Hepatocyte (in vitro differentiated cells): ENCODE results near the gene PTGIS. TPM values are rescaled to one million over a fixed set of nuclear protein-coding genes. Genes with fewer than 3 reads are reported as not detected.

Experiments used
- DNase-seq: peaks from one replicate; pipeline ENCODE4 v3.0.0-alpha.2; 2016; ENCODE audit warnings: low spot score
- H2AFZ ChIP-seq: fragments of 200-600 bp; sonication (generic); 2 replicates; pipeline ENCODE4 v1.6.0; 2016; ENCODE audit warnings: antibody characterized with exemption, mild to moderate bottlenecking
- H3K27ac ChIP-seq: fragments of 200-600 bp; sonication (generic); 2 replicates; pipeline ENCODE4 v1.5.1; 2016; ENCODE audit warnings: mild to moderate bottlenecking
- H3K27me3 ChIP-seq: fragments of 200-600 bp; sonication (generic); 2 replicates; pipeline ENCODE4 v1.6.1; 2016
- H3K36me3 ChIP-seq: fragments of 200-600 bp; sonication (generic); replicated peaks from 2 replicates; pipeline ENCODE4 v1.5.1; 2016; ENCODE audit warnings: low read depth; ENCODE audit not compliant: insufficient read depth
- H3K4me1 ChIP-seq: fragments of 200-600 bp; sonication (generic); 2 replicates; pipeline ENCODE4 v1.5.1; 2016; ENCODE audit warnings: mild to moderate bottlenecking, moderate library complexity; ENCODE audit not compliant: insufficient read depth
- H3K4me2 ChIP-seq: fragments of 200-600 bp; sonication (generic); 2 replicates; pipeline ENCODE4 v1.6.0; 2016
- H3K4me3 ChIP-seq: fragments of 200-600 bp; sonication (generic); 2 replicates; pipeline ENCODE4 v1.5.1; 2016; ENCODE audit warnings: mild to moderate bottlenecking
- H3K79me2 ChIP-seq: fragments of 200-600 bp; sonication (generic); 2 replicates; pipeline ENCODE4 v1.6.0; 2017; ENCODE audit warnings: mild to moderate bottlenecking
- H3K9me2 ChIP-seq: fragments of 200-600 bp; sonication (generic); replicated peaks from 2 replicates; pipeline ENCODE4 v1.6.0; 2017; ENCODE audit warnings: mild to moderate bottlenecking; ENCODE audit not compliant: insufficient read depth
- H3K9me3 ChIP-seq: fragments of 200-600 bp; sonication (generic); 2 replicates; pipeline ENCODE4 v1.5.1; 2016; ENCODE audit warnings: low read depth, mild to moderate bottlenecking
- H4K20me1 ChIP-seq: fragments of 200-600 bp; sonication (generic); 2 replicates; pipeline ENCODE4 v1.6.0; 2016; ENCODE audit warnings: mild to moderate bottlenecking; ENCODE audit not compliant: insufficient read depth, poor library complexity, severe bottlenecking
- CTCF ChIP-seq: fragments of 200-600 bp; sonication (generic); IDR thresholded peaks from 2 replicates; pipeline ENCODE4 v1.5.1; 2016; ENCODE audit warnings: antibody characterized with exemption, mild to moderate bottlenecking; ENCODE audit not compliant: poor library complexity
- EZH2 ChIP-seq: fragments of 200-600 bp; sonication (generic); IDR thresholded peaks from 2 replicates; pipeline ENCODE4 v1.6.1; 2016; ENCODE audit warnings: antibody characterized with exemption, mild to moderate bottlenecking, borderline replicate concordance
- EZH2phosphoT487 ChIP-seq: fragments of 200-600 bp; sonication (generic); IDR thresholded peaks from one replicate; pipeline ENCODE4 v1.6.1; 2018; ENCODE audit warnings: antibody characterized with exemption, mild to moderate bottlenecking, low read depth, moderate library complexity; ENCODE audit not compliant: unreplicated experiment, severe bottlenecking
- WGBS: methylation state at CpG from one replicate; pipeline ENCODE4 v1.1.6; 2016; ENCODE audit warnings: low lambda C conversion rate; ENCODE audit errors: missing lambda C conversion rate; 5-methylcytosine and 5-hydroxymethylcytosine counted together
- polyA plus RNA-seq: library from polyadenylated mRNA; unstranded; fragments of >200 nt; fragmentation: Nextera tagmentation; extraction: Ambion mirVana; gene quantifications from 2 replicates; pipeline ENCODE4 v1.2.1, GENCODE V29; 2016
- total RNA-seq: library from RNA; depleted of rRNA; stranded (reverse); fragments of >200 nt; gene quantifications from 2 replicates; pipeline ENCODE4 v1.2.3, GENCODE V29; 2014

PTGIS gene
- total and polyA plus RNA-seq, 2 experiments from 2014 or later: 25.4 to 26.1 TPM

GRCh38 chr20:49560646-49561045 is 7.3 kb downstream of the PTGIS start:
- no peaks in the 10 kb centered on the region for H4K20me1 ChIP-seq
- peaks cover 3% of the 10 kb centered on the region for H3K4me1 ChIP-seq
- no peak overlapping the region for H3K27ac ChIP-seq
- no peak overlapping the region for H2AFZ ChIP-seq
- WGBS: 96% methylated on average over 11 of the region's 11 CpGs
- no peaks in the 10 kb centered on the region for H3K36me3 ChIP-seq
- H3K27me3 ChIP-seq: no peaks in the 10 kb centered on the region
- H3K4me2 ChIP-seq: no peak overlapping the region
- no peak overlapping the region for H3K4me3 ChIP-seq
- TF ChIP-seq EZH2phosphoT487 (no peak), EZH2 (no peak)
- peaks cover 11% of the 10 kb centered on the region for H3K79me2 ChIP-seq
- DNase-seq: no peak
- H3K9me3 ChIP-seq: no peaks in the 10 kb centered on the region
- H3K9me2 ChIP-seq: no peaks in the 10 kb centered on the region

- Histone ChIP-seq H2AFZ (no peak overlapping the region), H3K4me1 (peaks cover 3% of the 10 kb centered on the region), H3K36me3 (no peaks in the 10 kb centered on the region), H3K9me3 (no peaks in the 10 kb centered on the region), H3K27me3 (no peaks in the 10 kb centered on the region), H3K79me2 (peaks cover 11% of the 10 kb centered on the region), H3K4me3 (no peak overlapping the region), H4K20me1 (no peaks in the 10 kb centered on the region), H3K9me2 (no peaks in the 10 kb centered on the region), H3K27ac (no peak overlapping the region), H3K4me2 (no peak overlapping the region)
- 94% methylated on average over 7 of the region's 7 CpGs for WGBS
- TF ChIP-seq EZH2phosphoT487 (no peak), CTCF (no peak), EZH2 (no peak)
- no peak for DNase-seq
Observed at GRCh38 chr20:49560186-49560585, 7.8 kb downstream of the PTGIS start.

GRCh38 chr20:49559411-49560081 is 8.4 kb downstream of the PTGIS start:
- Histone ChIP-seq H2AFZ (no peak overlapping the region), H3K4me1 (peaks cover 3% of the 10 kb centered on the region), H3K9me3 (no peaks in the 10 kb centered on the region), H3K36me3 (no peaks in the 10 kb centered on the region), H3K79me2 (peaks cover 11% of the 10 kb centered on the region), H3K4me2 (no peak overlapping the region), H3K4me3 (no peak overlapping the region), H4K20me1 (no peaks in the 10 kb centered on the region), H3K27ac (peak overlapping the region; percentile 35), H3K27me3 (no peaks in the 10 kb centered on the region), H3K9me2 (no peaks in the 10 kb centered on the region)
- DNase-seq: no peak
- 94% methylated on average over 19 of the region's 19 CpGs for WGBS
- TF ChIP-seq EZH2phosphoT487: no peak
- no peak for TF ChIP-seq EZH2
- TF ChIP-seq CTCF: no peak

- Histone ChIP-seq H3K4me3 (no peak overlapping the region), H4K20me1 (no peaks in the 10 kb centered on the region), H3K4me2 (no peak overlapping the region), H3K9me2 (no peaks in the 10 kb centered on the region), H3K4me1 (peaks cover 3% of the 10 kb centered on the region), H3K9me3 (no peaks in the 10 kb centered on the region), H3K36me3 (no peaks in the 10 kb centered on the region), H3K27me3 (no peaks in the 10 kb centered on the region), H3K79me2 (peaks cover 11% of the 10 kb centered on the region), H2AFZ (no peak overlapping the region), H3K27ac (peak overlapping the region; percentile 35)
- no peak for TF ChIP-seq CTCF
- TF ChIP-seq EZH2: no peak
- TF ChIP-seq EZH2phosphoT487: no peak
- 56% methylated on average over 8 of the region's 8 CpGs for WGBS
- DNase-seq: no peak
Observed at GRCh38 chr20:49558826-49559225, 9.1 kb downstream of the PTGIS start.
